ENCODE data around the gene ZNF516.

- peak; percentile 17; the same call in 1 of the 2 replicates for TF ChIP-seq RAD21 (IDR thresholded peaks at IDR 0.05; ENCODE audit: low read depth)
- no peak for TF ChIP-seq USF1 (IDR thresholded peaks at IDR 0.05)
- TF ChIP-seq MAX (IDR thresholded peaks at IDR 0.05): no peak
- no peak for TF ChIP-seq REST (IDR thresholded peaks at IDR 0.05; ENCODE audit: low read depth)
- no peak for TF ChIP-seq CEBPB (IDR thresholded peaks at IDR 0.05)
- TF ChIP-seq FOXM1 (IDR thresholded peaks at IDR 0.05; ENCODE audit: borderline replicate concordance, low read depth): no peak
- no peak for TF ChIP-seq TAF1 (IDR thresholded peaks at IDR 0.05; ENCODE audit: low read depth)
- TF ChIP-seq TEAD4 (IDR thresholded peaks at IDR 0.05): peak; percentile 74
- no peak for TF ChIP-seq CREB1 (IDR thresholded peaks at IDR 0.05; ENCODE audit: low read depth)
- no peak for TF ChIP-seq EP300 (IDR thresholded peaks at IDR 0.05; ENCODE audit: borderline replicate concordance)
- no peak for TF ChIP-seq YY1 (IDR thresholded peaks at IDR 0.05; ENCODE audit: low read depth)
- no peak for TF ChIP-seq TCF12 (IDR thresholded peaks at IDR 0.05; ENCODE audit: low read depth)
- TF ChIP-seq EGR1 (IDR thresholded peaks at IDR 0.05): no peak
Measured at GRCh38 chr18:76459687-76460350, 35.2 kb downstream of the ZNF516 start.
